IMR-90 (cell line): ENCODE measurements around the gene HDGFL2. TPM values are rescaled to one million over a fixed set of nuclear protein-coding genes. Genes with fewer than 3 reads are reported as not detected.
A peak's percentile ranks its signal among the peaks of the same experiment; 100 is the strongest.

ENCODE experiments used
- ATAC-seq: fragments of 200-7000 bp; cut with Tn5 transposase; 2 replicates; pipeline ENCODE4 v1.9.1; 2020; ENCODE audit warnings: low read depth, mild to moderate bottlenecking, moderate library complexity
- BruUV-seq: library from RNA; stranded (reverse); fragments of 400-500 nt; replicated peaks from 2 replicates; lab custom pipeline; 2021; lab: Mats Ljungman, UMichigan
- CTCF ChIA-PET: fragments of 300-600 bp; formaldehyde crosslinking; extraction: SDS; loops from one replicate; lab custom pipeline; 2021; ENCODE audit warnings: antibody characterized with exemption; lab: Yijun Ruan, JAX
- POLR2A ChIA-PET: fragments of 300-600 bp; sonication (Branson Sonifier 250); formaldehyde crosslinking; loops from one replicate; lab custom pipeline; 2022; ENCODE audit warnings: antibody characterized with exemption; ENCODE audit not compliant: unreplicated experiment; lab: Charles Lee
- DNase-seq: peaks from one replicate; pipeline ENCODE4 v3.0.0; 2013
- H2AFZ ChIP-seq: replicated peaks from 2 replicates; pipeline ENCODE3; 2013; ENCODE audit warnings: low read length, mild to moderate bottlenecking; ENCODE audit not compliant: poor library complexity
- H2AK5ac ChIP-seq: 2 replicates; pipeline ENCODE4 v1.6.1; 2013; ENCODE audit warnings: low read depth, low read length, inconsistent platforms
- H2AK9ac ChIP-seq: replicated peaks from 2 replicates; pipeline ENCODE3; 2013; ENCODE audit warnings: mild to moderate bottlenecking, low read depth, low read length, moderate library complexity; ENCODE audit not compliant: poor library complexity
- H2BK120ac ChIP-seq: 2 replicates; pipeline ENCODE4 v1.6.1; 2013; ENCODE audit warnings: low read depth, low read length, inconsistent platforms
- H2BK15ac ChIP-seq: 3 replicates; pipeline ENCODE4 v1.6.1; 2013; ENCODE audit warnings: low read depth, low read length, inconsistent platforms
- H2BK20ac ChIP-seq: 2 replicates; pipeline ENCODE4 v1.6.1; 2013; ENCODE audit warnings: low read depth, mild to moderate bottlenecking, inconsistent platforms, low read length, moderate library complexity
- H2BK5ac ChIP-seq: 2 replicates; pipeline ENCODE4 v1.6.1; 2013; ENCODE audit warnings: mild to moderate bottlenecking, low read depth, low read length, inconsistent platforms; ENCODE audit not compliant: poor library complexity, severe bottlenecking
- H3K14ac ChIP-seq: replicated peaks from 2 replicates; pipeline ENCODE4 v1.6.1; 2013; ENCODE audit warnings: low read depth, low read length, inconsistent platforms
- H3K18ac ChIP-seq: 2 replicates; pipeline ENCODE4 v1.6.1; 2013; ENCODE audit warnings: low read depth, low read length, control low read depth
- H3K23ac ChIP-seq: 2 replicates; pipeline ENCODE4 v1.6.1; 2013; ENCODE audit warnings: low read depth, low read length, inconsistent platforms
- H3K27ac ChIP-seq: 2 replicates; pipeline ENCODE4 v1.5.1; 2013; ENCODE audit warnings: mild to moderate bottlenecking, control low read depth, low read length; ENCODE audit not compliant: insufficient read depth
- H3K27me3 ChIP-seq: 2 replicates; pipeline ENCODE4 v1.6.1; 2013; ENCODE audit warnings: low read length; ENCODE audit not compliant: control insufficient read depth, insufficient read depth
- H3K36me3 ChIP-seq: 2 replicates; pipeline ENCODE4 v1.6.1; 2013; ENCODE audit warnings: low read length, mixed read lengths; ENCODE audit not compliant: control insufficient read depth, insufficient read depth
- H3K4ac ChIP-seq: 2 replicates; pipeline ENCODE4 v1.6.1; 2013; ENCODE audit warnings: low read depth, low read length, inconsistent platforms
- H3K4me1 ChIP-seq: 2 replicates; pipeline ENCODE4 v1.6.1; 2013; ENCODE audit warnings: low read length, mixed read lengths; ENCODE audit not compliant: control insufficient read depth, insufficient read depth
- H3K4me2 ChIP-seq: 2 replicates; pipeline ENCODE4 v1.6.1; 2013; ENCODE audit warnings: low read depth, mild to moderate bottlenecking, control low read depth, low read length, moderate library complexity
- H3K4me3 ChIP-seq: 2 replicates; pipeline ENCODE4 v1.5.1; 2013; ENCODE audit warnings: low read depth, mild to moderate bottlenecking, control low read depth, low read length, moderate library complexity; ENCODE audit not compliant: insufficient read depth
- H3K56ac ChIP-seq: 2 replicates; pipeline ENCODE4 v1.6.1; 2013; ENCODE audit warnings: low read length, inconsistent platforms; ENCODE audit not compliant: insufficient read depth; ENCODE audit errors: extremely low read depth
- H3K79me1 ChIP-seq, 2 experiments: 2 replicates each; pipeline ENCODE4 v1.6.1; 2013; ENCODE audit warnings: low read length in 2 of 2, inconsistent platforms in 1 of 2, low read depth in 1 of 2
- H3K9ac ChIP-seq: 2 replicates; pipeline ENCODE4 v1.6.1; 2013; ENCODE audit warnings: low read depth, low read length, control low read depth
- H3K9me1 ChIP-seq: 2 replicates; pipeline ENCODE4 v1.6.1; 2013; ENCODE audit warnings: low read length, inconsistent platforms; ENCODE audit not compliant: insufficient read depth
- H3K9me3 ChIP-seq: 2 replicates; pipeline ENCODE4 v1.6.1; 2013; ENCODE audit warnings: low read length; ENCODE audit not compliant: control insufficient read depth, insufficient read depth
- H4K20me1 ChIP-seq: 2 replicates; pipeline ENCODE4 v1.6.1; 2013; ENCODE audit warnings: low read length, inconsistent platforms; ENCODE audit not compliant: insufficient read depth
- H4K5ac ChIP-seq: 2 replicates; pipeline ENCODE4 v1.6.1; 2013; ENCODE audit warnings: mild to moderate bottlenecking, low read depth, low read length, control low read depth
- H4K8ac ChIP-seq, 2 experiments: 2 replicates each; pipeline ENCODE4 v1.6.1; 2013; ENCODE audit warnings: low read depth in 2 of 2, low read length in 2 of 2, control low read depth in 1 of 2, inconsistent platforms in 1 of 2
- H4K91ac ChIP-seq: 2 replicates; pipeline ENCODE4 v1.6.1; 2013; ENCODE audit warnings: low read depth, low read length, inconsistent platforms; ENCODE audit not compliant: insufficient read depth
- ELK1 ChIP-seq: fragments of 150-350 bp; IDR thresholded peaks from 2 replicates; pipeline ENCODE4 v1.6.1; 2016; ENCODE audit warnings: low read depth, mild to moderate bottlenecking, low read length, moderate library complexity, borderline replicate concordance
- RCOR1 ChIP-seq: IDR thresholded peaks from 2 replicates; pipeline ENCODE4 v1.6.1; 2012; ENCODE audit warnings: mild to moderate bottlenecking, low read length, improper control_type of control experiment; ENCODE audit not compliant: insufficient replicate concordance
- WGBS, 2 experiments: methylation state at CpG; one replicate each; pipeline versions ENCODE4 v1.1.5 to v1.1.7; 2013; ENCODE audit warnings: missing lambda C conversion rate in 2 of 2; ENCODE audit not compliant: insufficient read length in 1 of 2; ENCODE audit errors: extremely low coverage in 2 of 2; 5-methylcytosine and 5-hydroxymethylcytosine counted together
- dilution Hi-C: fragments of 300-500 bp; cut with HindIII; formaldehyde crosslinking; loops from one replicate; pipeline ENCODE4 v1.14.3; 2018; ENCODE audit warnings: low sequenced_read_pairs; ENCODE audit not compliant: unreplicated experiment
- in situ Hi-C: fragments of 300-500 bp; cut with MboI; formaldehyde crosslinking; loops from 3 replicates; pipeline ENCODE4 v1.14.3; 2019; ENCODE audit warnings: low sequenced_read_pairs, inconsistent platforms, mixed read lengths
- intact Hi-C: fragments of 100-400 bp; cut with micrococcal nuclease; formaldehyde crosslinking; loops from 2 replicates; pipeline ENCODE4 v1.10.0; 2022
- polyA plus RNA-seq, 3 experiments: library from polyadenylated mRNA; depleted of rRNA; stranded (reverse); fragments of >200 nt; gene quantifications; 2 replicates each; pipeline ENCODE4 v1.2.3, GENCODE V29; 2012; ENCODE audit warnings: low replicate concordance in 1 of 3
- total RNA-seq: library from RNA; depleted of rRNA; stranded (reverse); fragments of >200 nt; gene quantifications from 2 replicates; pipeline ENCODE4 v1.2.3, GENCODE V29; 2012

Gene HDGFL2
- total and polyA plus RNA-seq, 2 of the 4 experiments (the other 2 are of a cell fraction), result 35.8 to 48.5 TPM

- Histone ChIP-seq H3K4me3 (no peak overlapping the region), H2BK15ac (no peak overlapping the region), H2BK5ac (no peak overlapping the region), H3K36me3 (peaks cover 62% of the 10 kb centered on the region), H3K4me1 (no peaks in the 10 kb centered on the region; the same call in 1 of the 2 replicates), H4K8ac (no peak overlapping the region), H3K9me3 (no peaks in the 10 kb centered on the region), H3K18ac (no peak overlapping the region), H2BK120ac (no peak overlapping the region), H2BK20ac (no peak overlapping the region), H3K23ac (no peak overlapping the region), H3K9me1 (no peaks in the 10 kb centered on the region), H3K27ac (no peak overlapping the region), H2AK9ac (no peak overlapping the region), H4K91ac (no peak overlapping the region), H2AFZ (peak overlapping the region; percentile 32), H2AK5ac (no peak overlapping the region), H3K4me2 (no peak overlapping the region), H3K14ac (no peak overlapping the region), H3K4ac (no peak overlapping the region), H3K9ac (no peak overlapping the region), H4K20me1 (peaks cover 10% of the 10 kb centered on the region; the same call in 1 of the 2 replicates), H3K27me3 (no peaks in the 10 kb centered on the region), H4K5ac (no peak overlapping the region), H3K56ac (no peak overlapping the region), H3K79me1 (peaks cover 0 to 30% of the 10 kb centered on the region in 2 experiments; a peak in 3 of 4 replicates)
- dilution Hi-C loops (no loop called here), in situ Hi-C loops (no loop called here), intact Hi-C loops (no loop called here)
- no peak for DNase-seq
- no peak for TF ChIP-seq ELK1
- no peak for TF ChIP-seq RCOR1
- BruUV-seq, result no TSS peak
- ChIA-PET CTCF (no interaction called here), POLR2A (no interaction called here)
- ATAC-seq, result no peak
- 76% methylated on average over 6 of the region's 15 CpGs; no CpG with 5 or more reads in 1 of the 2 experiments for WGBS, 2 experiments
These were observed 25.3 kb upstream of the HDGFL2 start for GRCh38 chr19:4446704-4447200.
